Gastroesophageal sphincter (tissue), 4 donors: Measurements from ENCODE around the gene FCGBP. TPM values are rescaled to one million over a fixed set of nuclear protein-coding genes. Genes with fewer than 3 reads are reported as not detected.

Source experiments
- ATAC-seq: fragments of 150-250 bp; one replicate; pipeline ENCODE4 v1.9.1; 2016; ENCODE audit warnings: mild to moderate bottlenecking, moderate library complexity
- H3K27ac ChIP-seq, 4 donors: fragments of 200-600 bp; sonication (generic) in 3 of 4; 1 replicate in 3 of 4; 2 replicates in 1 of 4; pipeline ENCODE4 v1.5.1; 2016 to 2019
- H3K27me3 ChIP-seq: fragments of 200-600 bp; sonication (generic); one replicate; pipeline ENCODE4 v1.5.1; 2019
- H3K36me3 ChIP-seq, 2 donors: fragments of 200-600 bp; sonication (generic); one replicate each; pipeline ENCODE4 v1.5.1; 2019; ENCODE audit warnings: control low read depth in 1 of 2
- H3K4me1 ChIP-seq, 3 donors: fragments of 200-600 bp; sonication (generic); 1 replicate in 2 of 3; 2 replicates in 1 of 3; pipeline ENCODE4 v1.5.1; 2016 to 2019; ENCODE audit warnings: control low read depth in 2 of 3
- H3K4me3 ChIP-seq, 2 donors: fragments of 200-600 bp; sonication (generic); one replicate each; pipeline ENCODE4 v1.5.1; 2019; ENCODE audit warnings: mild to moderate bottlenecking in 1 of 2, moderate library complexity in 1 of 2
- H3K9me3 ChIP-seq, 3 donors: fragments of 200-600 bp; sonication (generic); one replicate each; pipeline ENCODE4 v1.5.1; 2017 to 2019; ENCODE audit warnings: control low read depth in 2 of 3
- EP300 ChIP-seq: sonication (generic); formaldehyde crosslinking; IDR thresholded peaks from one replicate; pipeline ENCODE4 v1.6.1; 2017; ENCODE audit warnings: antibody characterized with exemption, mild to moderate bottlenecking
- POLR2A ChIP-seq, 2 donors: fragments of 450-650 bp; IDR thresholded peaks; one replicate each; pipeline ENCODE4 v1.6.1; 2017; ENCODE audit warnings: antibody characterized with exemption in 2 of 2, mild to moderate bottlenecking in 2 of 2, moderate library complexity in 1 of 2
- POLR2AphosphoS5 ChIP-seq: sonication (generic); formaldehyde crosslinking; IDR thresholded peaks from one replicate; pipeline ENCODE4 v1.6.1; 2017; ENCODE audit warnings: antibody characterized with exemption
- WGBS, 2 donors: methylation state at CpG; one replicate each; pipeline ENCODE4 v1.1.5; 2018; ENCODE audit warnings: low coverage in 1 of 2; 5-methylcytosine and 5-hydroxymethylcytosine counted together
- total RNA-seq, 4 donors: library from RNA; depleted of rRNA; stranded (reverse); fragments of >200 nt; gene quantifications; one replicate each; pipeline ENCODE4 v1.1.0, GENCODE V29; 2016
- TF ChIP-seq, protein P1 (sequence below), 4 experiments: fragments of 200-600 bp in 2 of 4; fragments of 450-650 bp in 2 of 4; sonication (generic) in 1 of 4; IDR thresholded peaks; one replicate each; pipeline ENCODE4 v1.5.1; 2017 to 2019; ENCODE audit warnings: antibody characterized with exemption in 4 of 4, mild to moderate bottlenecking in 2 of 4, moderate library complexity in 2 of 4

Gene FCGBP
- total RNA-seq, 4 donors from 2014 or later = 0.31 to 69.1 (median 8.2) TPM

DNA sequence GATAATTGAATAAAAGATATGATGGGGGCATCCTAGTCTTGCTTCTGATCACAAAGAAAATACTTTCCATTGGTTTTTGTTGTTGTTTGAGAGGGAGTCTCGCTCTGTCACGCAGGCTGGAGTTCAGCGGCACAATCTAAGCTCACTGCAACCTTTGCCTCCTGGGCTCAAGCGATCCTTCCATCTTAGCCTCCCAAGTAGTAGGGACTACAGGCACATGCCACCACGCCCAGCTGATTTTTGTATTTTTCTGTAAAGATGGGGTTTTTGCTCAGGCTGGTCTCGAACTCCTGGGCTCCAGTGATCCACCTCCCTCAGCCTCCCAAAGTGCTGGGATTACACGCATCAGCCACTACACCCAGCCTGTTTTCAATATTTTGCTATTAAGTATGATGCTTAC, 19.5 kb upstream of the FCGBP start:
- no peak for ATAC-seq
- Histone ChIP-seq H3K4me3 (no peak overlapping the region), H3K4me1 (no peaks in the 10 kb centered on the region), H3K36me3 (no peaks in the 10 kb centered on the region), H3K9me3 (no peaks in the 10 kb centered on the region), H3K27me3 (peaks cover under 1% of the 10 kb centered on the region), H3K27ac (no peak overlapping the region)
- TF ChIP-seq POLR2A (IDR thresholded peaks at IDR 0.05) (no peak), EP300 (no peak), POLR2AphosphoS5 (no peak)
- TF ChIP-seq, protein P1, sequence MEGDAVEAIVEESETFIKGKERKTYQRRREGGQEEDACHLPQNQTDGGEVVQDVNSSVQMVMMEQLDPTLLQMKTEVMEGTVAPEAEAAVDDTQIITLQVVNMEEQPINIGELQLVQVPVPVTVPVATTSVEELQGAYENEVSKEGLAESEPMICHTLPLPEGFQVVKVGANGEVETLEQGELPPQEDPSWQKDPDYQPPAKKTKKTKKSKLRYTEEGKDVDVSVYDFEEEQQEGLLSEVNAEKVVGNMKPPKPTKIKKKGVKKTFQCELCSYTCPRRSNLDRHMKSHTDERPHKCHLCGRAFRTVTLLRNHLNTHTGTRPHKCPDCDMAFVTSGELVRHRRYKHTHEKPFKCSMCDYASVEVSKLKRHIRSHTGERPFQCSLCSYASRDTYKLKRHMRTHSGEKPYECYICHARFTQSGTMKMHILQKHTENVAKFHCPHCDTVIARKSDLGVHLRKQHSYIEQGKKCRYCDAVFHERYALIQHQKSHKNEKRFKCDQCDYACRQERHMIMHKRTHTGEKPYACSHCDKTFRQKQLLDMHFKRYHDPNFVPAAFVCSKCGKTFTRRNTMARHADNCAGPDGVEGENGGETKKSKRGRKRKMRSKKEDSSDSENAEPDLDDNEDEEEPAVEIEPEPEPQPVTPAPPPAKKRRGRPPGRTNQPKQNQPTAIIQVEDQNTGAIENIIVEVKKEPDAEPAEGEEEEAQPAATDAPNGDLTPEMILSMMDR (IDR thresholded peaks at IDR 0.05) = no peak
- WGBS, 2 donors = 82 to 85% methylated on average over 4 to 7 of the region's 7 CpGs

DNA sequence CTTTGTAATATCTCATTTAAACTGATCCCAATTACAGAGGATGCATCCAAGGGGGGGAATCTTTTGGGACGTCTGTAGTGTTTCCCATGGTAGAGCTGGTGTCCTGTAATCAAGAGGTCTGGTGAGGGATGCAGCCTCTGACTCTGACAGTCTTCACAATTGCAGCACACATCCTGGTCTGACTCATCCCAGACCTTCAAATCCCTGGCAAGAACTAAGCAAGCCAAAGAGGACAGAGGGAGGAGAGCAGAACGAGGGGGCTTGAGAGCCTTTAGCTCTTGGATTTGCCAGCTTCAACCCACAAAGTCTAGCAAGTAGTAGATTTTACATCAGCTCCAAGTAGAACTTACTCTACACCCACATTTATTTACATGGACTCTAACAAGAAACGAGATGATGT, 17.3 kb upstream of the FCGBP start:
- Histone ChIP-seq H3K36me3 (no peaks in the 10 kb centered on the region), H3K27me3 (peaks cover 18% of the 10 kb centered on the region), H3K9me3 (no peaks in the 10 kb centered on the region), H3K4me1 (no peaks in the 10 kb centered on the region), H3K4me3 (no peak overlapping the region), H3K27ac (no peak overlapping the region)
- TF ChIP-seq, protein P1 (IDR thresholded peaks at IDR 0.05) = no peak
- TF ChIP-seq EP300 (no peak), POLR2AphosphoS5 (no peak)
- 40% methylated on average over 3 of the region's 3 CpGs; no CpG with 5 or more reads in 1 of the 2 donors for WGBS, 2 donors
- ATAC-seq = no peak

DNA sequence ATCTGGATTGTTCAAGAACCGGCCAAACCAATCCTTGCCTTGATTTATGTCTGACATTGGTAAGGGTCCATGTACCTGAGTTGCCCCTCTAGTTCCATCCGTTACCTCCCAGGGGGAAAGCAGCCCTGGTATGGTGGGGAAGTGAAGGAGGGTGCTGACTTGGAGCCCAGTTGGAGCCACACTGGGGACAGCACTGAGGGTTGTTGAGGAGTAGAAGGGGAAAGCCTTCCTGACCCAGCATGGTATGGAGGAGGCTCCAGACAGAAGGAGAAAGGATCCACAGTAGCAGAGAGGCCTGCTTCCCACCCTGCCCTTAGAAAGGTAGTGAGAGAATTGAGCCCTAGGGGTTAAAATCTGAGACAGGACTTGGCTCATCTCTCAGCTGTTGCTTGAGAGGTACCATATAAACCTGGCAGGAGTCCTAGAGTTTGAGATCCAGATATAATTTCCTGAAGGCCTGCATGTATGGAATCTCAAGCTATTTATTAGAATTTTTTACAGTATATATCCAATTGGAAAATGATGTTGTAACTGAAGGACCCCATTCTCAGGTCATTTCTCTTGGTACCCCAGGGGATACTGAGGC, 16.7 kb upstream of the FCGBP start:
- no peak for TF ChIP-seq POLR2AphosphoS5
- TF ChIP-seq, protein P1 (IDR thresholded peaks at IDR 0.05) = no peak
- TF ChIP-seq POLR2A (IDR thresholded peaks at IDR 0.05) = no peak
- TF ChIP-seq EP300 = no peak
- Histone ChIP-seq H3K27ac (no peak overlapping the region), H3K4me3 (no peak overlapping the region), H3K4me1 (no peaks in the 10 kb centered on the region), H3K36me3 (no peaks in the 10 kb centered on the region), H3K27me3 (peaks cover 23% of the 10 kb centered on the region), H3K9me3 (no peaks in the 10 kb centered on the region)
- no peak for ATAC-seq
- 83% methylated on average over 1 of the region's 2 CpGs; no CpG with 5 or more reads in 1 of the 2 donors for WGBS, 2 donors

DNA sequence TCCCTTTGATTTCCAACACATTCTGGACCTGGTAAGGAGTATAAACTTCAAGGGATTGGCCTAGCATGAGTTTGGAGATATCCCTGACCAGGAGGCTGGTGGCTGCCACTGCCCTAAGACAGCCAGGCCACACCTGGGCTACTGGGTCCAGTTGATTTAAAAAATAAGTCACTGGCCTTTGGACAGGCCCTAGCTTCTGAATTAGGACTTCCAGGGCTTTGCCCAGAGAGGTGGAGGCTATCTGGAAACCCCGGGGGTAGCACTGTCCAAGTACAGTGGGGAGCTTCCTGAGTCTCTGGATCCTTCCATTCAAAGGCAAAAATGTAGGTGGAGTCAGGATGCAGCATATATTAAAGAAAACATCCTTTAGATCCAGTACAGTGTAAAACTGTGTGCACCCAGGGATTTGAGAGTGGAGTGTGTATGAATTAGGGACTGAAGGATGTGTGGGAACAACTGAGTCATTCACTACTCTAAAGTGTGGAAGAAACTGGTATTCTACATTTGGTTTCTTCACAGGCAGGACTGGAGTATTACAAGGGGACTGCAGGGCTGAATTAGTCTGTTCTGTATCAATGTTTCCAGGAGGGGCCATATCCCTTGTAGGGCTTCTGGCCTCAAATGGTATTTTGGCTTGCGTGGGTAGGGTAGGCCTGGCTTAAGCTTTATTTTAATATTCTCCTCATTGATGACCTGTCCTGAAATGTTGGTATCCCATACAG, 14.8 kb upstream of the FCGBP start:
- H3K27ac ChIP-seq = no peak overlapping the region
- no CpG with 5 or more reads among the region's 2 CpGs for WGBS, 2 donors
- H3K4me1 ChIP-seq = no peaks in the 10 kb centered on the region
- peaks cover 30% of the 10 kb centered on the region for H3K27me3 ChIP-seq
- H3K36me3 ChIP-seq = no peaks in the 10 kb centered on the region
- no peak overlapping the region for H3K4me3 ChIP-seq
- no peak for ATAC-seq
- H3K9me3 ChIP-seq = no peaks in the 10 kb centered on the region
- no peak for TF ChIP-seq POLR2A (IDR thresholded peaks at IDR 0.05)
- TF ChIP-seq POLR2AphosphoS5 = no peak

DNA sequence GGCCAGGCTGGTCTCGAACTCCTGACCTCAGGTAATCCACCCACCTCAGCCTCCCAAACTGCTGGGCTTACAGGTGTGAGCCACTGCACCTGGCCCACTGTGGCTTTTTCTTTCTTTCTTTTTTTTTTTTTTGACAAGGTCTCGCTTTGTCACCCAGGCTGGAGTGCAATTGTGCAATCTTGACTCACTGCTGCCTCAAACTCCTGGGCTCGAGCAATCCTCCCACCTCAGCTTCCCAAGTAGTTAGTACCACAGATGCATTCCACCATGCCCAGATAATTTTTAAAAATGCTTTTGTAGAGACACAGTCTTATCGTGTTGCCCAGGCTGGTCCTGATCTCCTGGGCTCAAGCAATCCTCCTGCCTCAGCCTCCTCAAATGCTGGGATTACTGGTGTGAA, 12.1 kb upstream of the FCGBP start:
- no peaks in the 10 kb centered on the region for H3K4me1 ChIP-seq
- 84 to 94% methylated on average over 2 to 3 of the region's 4 CpGs for WGBS, 2 donors
- H3K36me3 ChIP-seq = no peaks in the 10 kb centered on the region
- ATAC-seq = no peak
- no peaks in the 10 kb centered on the region for H3K9me3 ChIP-seq
- H3K27ac ChIP-seq = no peak overlapping the region
- no peak overlapping the region for H3K4me3 ChIP-seq
- TF ChIP-seq, protein P1 (IDR thresholded peaks at IDR 0.05) = no peak
- TF ChIP-seq EP300 (no peak), POLR2AphosphoS5 (no peak), POLR2A (IDR thresholded peaks at IDR 0.05) (no peak)
- H3K27me3 ChIP-seq = peaks cover 39% of the 10 kb centered on the region
